Skin epidermis (tissue), 12 donors: ENCODE measurements around the gene MFSD2A.

Source experiments
- H3K27ac ChIP-seq, 21 experiments: fragments of 200-600 bp; sonication (generic) in 11 of 21; one replicate each; pipeline ENCODE4 v1.5.0; 2020; ENCODE audit warnings: mild to moderate bottlenecking in 3 of 21, inconsistent platforms in 2 of 21, moderate library complexity in 2 of 21
- H3K4me3 ChIP-seq, 7 experiments: fragments of 200-600 bp; sonication (generic) in 2 of 7; one replicate each; pipeline ENCODE4 v1.5.0; 2020; ENCODE audit warnings: inconsistent platforms in 2 of 7, mild to moderate bottlenecking in 2 of 7, moderate library complexity in 1 of 7

MFSD2A gene

DNA sequence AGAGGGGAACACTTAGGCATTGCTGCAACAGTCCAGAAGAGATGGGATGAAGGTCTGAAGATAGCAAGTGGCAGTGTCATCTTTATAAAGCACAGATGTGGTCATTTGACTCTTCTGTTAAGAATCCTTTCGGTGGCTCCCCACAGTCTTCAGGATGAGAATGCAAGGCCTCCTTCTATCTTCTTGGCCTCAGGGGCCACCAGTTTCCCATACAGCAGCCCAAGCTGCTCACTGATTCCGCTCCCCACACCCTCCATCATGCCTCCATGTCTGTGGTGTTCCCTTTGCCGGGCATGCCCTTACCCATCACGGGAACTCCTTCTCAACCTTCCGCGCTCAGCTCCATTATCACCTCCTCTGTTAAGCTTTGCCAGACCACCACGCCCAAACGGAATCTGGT is 16.1 kb upstream of the MFSD2A start:
- H3K4me3 ChIP-seq = no peak overlapping the region
- no peak overlapping the region for H3K27ac ChIP-seq

DNA sequence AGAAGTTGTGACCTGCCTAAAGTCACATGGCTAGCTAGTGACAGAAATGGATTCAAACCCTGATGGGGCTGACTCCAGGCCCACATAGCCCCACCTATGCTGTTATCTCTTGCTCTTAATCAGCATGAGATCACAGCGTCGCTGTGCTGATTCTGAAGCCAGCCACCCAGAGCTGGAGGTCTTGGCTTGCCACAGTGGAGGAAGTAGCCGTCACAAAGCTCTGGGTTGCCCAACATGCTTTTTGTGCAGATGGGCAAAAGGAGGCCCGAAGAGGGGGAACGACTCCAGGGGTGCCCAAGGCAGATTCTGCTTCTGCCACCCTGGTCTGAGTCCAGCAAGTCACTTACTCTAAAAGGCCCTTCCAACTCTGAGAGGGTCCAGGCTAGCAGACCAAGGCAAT is 14.7 kb upstream of the MFSD2A start:
- H3K27ac ChIP-seq = peak overlapping the region in 10 of 21 experiments; percentile 1 to 78 (median 57)
- no peak overlapping the region for H3K4me3 ChIP-seq

DNA sequence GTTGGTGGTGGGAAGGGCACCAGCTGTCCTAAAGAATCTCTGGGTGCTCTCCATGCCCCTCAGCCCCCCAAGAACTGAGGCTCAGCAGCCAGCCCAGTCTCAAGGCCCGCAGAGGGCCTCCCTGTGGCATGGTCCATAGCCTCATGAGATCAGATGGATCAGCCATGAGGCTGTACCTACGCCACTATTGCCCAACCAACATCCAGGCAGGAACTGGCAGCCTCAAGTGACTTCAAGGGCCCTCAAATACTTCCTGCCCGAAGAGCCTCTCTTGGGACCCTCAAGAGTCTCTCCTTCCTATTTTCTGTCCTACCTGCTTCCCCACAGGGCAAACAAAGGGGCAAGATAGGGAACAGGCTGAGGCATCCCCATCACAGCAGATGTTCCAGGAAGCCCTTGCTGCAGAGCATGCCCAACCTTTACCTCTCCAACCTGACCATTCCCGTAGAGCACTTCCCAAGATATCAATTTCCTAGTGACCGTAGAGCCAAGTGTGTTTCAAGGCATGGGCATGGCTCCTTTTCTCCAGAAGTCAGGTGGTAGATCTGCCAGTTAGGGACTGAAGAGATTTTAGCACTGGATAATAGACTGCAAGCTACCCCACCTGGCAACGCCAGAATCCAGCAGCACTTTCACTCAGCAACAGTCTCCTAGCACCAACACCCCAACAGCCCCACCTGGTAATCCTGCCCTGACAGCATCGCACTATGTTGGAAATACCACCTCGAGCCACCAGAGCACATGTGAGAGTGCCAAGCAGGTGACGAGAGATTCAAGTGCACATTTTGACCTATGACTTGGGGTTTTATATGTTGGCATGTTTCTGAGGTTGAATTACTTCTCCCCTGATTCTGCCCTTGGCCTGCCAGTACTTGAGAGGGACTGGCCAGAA is 13.7 kb upstream of the MFSD2A start:
- peak overlapping the region in 10 of 21 experiments; percentile 1 to 78 (median 57) for H3K27ac ChIP-seq
- no peak overlapping the region for H3K4me3 ChIP-seq

DNA sequence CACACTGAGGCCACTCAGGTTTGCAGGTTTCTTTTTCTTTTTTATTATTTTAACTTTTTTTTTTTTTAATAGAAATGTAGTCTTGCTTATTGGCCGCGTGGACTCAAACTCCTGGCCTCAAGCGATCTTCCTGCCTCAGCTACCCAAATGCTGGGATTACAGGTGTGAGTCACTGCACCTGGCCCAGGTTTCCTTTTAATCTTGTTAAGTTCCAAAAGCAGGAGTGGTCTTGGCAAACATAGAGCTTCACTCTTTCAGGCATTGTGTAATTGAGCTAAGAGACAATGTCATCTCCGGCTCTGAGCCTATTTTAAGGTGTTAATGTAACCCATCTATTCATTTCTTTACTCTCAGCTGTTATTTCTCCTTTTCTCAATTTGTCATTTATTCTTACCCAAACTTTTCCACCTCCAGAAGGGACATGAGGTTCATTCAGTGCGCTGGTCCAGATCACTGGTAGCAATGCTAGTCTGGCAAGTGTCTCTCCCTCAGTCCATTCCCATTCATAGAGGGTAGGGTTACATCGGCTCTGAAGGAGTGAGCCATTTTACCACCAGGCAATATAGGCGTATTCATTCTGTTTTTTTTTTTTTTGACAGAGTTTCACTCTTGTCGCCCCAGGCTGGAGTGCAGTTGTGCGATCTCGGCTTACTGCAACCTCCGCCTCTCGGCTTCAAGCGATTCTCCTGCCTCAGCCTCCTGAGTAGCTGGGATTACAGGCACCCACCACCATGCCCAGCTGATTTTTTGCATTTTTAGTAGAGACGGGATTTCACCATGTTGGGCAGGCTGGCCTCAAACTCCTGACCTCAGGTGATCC is 11.3 kb upstream of the MFSD2A start:
- no peak overlapping the region for H3K4me3 ChIP-seq
- peak overlapping the region in 5 of 21 experiments; percentile 5 to 42 (median 25) for H3K27ac ChIP-seq

DNA sequence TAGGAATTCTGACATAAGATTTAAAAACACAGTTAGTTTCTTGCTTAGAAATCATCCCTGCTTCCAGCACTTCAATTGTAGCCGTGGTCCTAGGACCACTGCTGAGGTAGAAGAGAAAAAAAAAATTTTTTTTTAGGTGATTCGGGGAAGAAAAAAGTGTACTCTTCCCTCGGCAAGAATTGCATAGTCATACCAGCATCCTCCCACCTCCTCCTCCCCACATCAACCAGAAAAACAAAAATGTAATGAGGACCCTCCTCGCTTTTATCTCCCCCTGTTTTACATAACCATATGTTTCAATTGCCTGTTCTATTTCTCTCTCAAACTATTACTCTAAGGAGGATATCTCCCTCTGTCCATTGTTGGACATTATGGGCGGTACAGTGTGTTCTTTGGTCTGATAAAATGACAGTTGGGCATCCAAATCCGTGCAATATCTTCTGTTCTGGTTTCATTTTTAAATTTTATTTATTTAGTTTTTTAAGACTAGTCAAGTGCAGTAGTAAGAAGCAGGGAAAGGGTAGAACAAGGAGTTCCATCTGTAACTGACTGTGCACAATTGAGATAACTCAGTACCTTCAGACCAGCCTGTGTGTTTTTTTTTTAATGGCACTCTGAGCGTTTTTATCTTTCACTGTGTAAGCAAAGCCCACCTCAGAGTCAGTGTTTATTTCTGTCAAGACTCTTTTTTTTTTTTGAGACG is 10.4 kb upstream of the MFSD2A start:
- no peak overlapping the region for H3K4me3 ChIP-seq
- H3K27ac ChIP-seq = no peak overlapping the region

DNA sequence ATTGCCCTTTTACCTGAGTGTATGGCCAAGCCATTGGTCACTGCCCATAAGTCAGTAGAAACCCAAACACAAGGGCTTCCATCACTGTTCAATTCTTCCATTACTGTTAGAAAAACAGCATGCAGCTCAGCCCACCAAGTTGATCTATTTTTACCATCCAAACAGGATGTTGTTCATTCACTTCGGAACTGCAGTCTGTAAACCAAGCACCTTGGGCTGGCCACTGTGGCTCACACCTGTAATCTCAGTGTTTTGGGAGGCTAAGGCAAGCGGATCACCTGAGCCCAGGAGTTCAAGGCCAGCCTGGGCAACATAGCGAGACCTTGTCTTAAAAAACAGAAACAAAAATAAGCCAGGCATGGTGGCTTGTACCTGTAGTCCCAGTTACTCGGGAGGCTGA is 8.7 kb upstream of the MFSD2A start:
- Histone ChIP-seq H3K27ac (no peak overlapping the region), H3K4me3 (no peak overlapping the region)

DNA sequence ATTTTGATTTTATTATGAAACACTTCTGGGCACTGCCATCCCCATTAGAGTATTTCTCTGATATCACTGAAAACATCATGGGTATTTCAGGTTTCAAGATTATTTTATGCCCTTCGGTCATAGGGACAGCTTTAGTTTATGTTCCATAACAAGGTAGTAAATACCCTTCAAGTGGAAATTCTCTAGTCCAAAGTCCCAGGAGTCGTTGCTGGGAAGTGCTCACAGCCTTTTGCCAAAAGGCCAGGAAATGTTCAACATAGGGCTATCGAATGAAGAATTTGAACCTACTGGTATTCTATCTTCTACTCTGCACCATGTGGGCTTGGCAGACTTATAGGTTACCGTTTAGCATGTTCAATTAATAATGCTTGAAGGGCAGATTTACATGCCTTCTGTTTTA is 7.7 kb upstream of the MFSD2A start:
- Histone ChIP-seq H3K27ac (no peak overlapping the region), H3K4me3 (no peak overlapping the region)

DNA sequence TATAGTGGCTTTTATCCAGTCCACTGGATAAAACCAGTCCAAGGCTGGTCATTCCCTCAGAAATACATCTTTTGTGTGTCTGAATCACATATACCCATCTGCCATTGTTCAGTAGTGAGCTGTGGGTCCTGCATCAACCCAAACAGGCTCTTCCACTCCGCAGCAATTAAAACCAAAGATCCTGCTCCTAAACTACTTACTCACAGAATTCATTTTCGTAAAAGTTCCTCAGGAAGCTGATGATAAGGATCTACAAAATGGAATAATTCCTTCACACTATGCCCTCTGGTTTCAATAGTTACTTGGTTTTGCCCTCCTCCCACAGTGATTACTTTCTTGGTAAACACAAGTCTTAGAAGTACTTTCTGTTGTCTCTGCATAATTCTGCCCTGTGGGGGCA is 5.1 kb upstream of the MFSD2A start:
- no peak overlapping the region for H3K27ac ChIP-seq

DNA sequence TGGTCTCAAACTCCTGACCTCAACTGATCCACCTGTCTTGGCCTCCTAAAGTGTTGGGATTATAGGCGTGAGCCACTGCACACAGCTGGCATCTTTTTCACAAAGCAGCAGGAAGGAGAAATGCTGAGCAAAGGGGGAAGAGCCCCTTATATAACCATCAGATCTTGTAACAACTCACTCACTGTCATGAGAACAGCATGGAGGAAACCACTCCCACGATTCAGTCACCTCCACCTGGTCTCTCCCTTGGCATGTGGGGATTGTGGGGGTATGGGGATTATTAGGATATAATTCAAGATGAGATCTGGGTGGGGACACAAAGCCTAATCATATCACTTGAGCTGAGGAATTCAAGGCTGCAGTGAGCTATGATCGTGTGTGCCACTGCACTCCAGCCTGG is 3.0 kb upstream of the MFSD2A start:
- Histone ChIP-seq H3K27ac (no peak overlapping the region), H3K4me3 (no peak overlapping the region)

More for the DNA sequence above, 5.1 kb upstream of the MFSD2A start:
- no peak overlapping the region for H3K4me3 ChIP-seq

DNA sequence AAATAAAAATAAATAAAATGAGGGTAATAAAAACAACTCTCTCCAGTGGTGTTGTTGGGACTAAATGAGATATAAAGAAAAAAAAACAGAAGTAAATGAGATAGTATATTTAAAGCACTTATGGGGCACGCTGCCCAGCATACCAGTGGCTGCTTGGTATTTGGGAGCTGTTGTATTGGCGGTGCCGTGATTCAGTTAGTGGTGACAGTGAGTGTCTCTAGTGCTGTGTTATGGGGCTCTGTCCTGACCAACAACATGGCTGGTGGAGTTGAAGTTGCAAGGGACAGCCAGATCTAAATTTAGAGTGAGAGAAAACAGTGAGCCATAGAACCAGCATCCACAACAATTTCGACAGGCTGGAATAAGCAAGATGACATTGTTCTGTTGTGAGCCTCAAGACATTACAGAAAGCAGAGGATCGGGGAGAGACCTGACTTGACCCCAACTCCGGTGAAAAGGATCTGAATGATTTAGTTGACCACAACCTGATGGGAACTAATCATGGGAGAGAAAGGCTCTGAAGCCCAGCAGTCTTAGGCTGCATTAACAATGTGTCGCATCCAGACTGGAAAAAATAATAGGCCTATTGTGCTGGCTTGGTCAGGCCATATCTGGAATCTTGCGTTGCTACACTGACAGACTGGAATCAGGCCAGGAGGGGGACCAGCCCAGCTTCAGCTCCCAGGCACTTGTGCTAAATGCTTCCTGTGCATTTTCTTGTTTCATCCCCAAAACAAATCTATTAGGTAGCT is 2.4 kb upstream of the MFSD2A start:
- no peak overlapping the region for H3K27ac ChIP-seq
- H3K4me3 ChIP-seq = no peak overlapping the region

DNA sequence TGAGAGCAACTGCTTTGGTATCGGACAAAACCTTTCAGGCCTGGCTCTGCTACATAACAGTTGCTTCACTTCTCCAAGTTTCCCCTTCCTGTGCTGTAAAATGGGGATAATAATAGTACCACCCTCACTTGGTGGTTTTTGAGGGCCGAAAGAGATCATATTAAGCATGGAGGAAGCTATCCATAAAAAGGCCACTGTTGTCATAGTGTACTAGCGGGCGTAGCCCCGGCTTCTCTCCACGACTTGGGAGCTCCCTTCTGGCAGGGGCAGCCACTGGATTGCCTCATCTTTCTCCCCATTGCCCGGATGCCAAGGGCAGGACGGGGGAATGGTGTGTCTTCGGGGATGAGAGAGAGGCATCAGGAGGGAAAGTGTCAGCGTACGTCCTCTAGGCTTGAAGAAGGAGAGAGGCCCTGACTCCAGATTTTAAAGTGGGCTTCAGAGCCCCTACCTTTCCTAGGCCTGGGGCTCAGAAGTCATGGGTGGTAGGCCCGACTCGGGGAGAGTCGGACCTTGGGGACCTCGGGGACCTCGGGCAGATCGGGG is 548 bp upstream of the MFSD2A start:
- peak overlapping the region in 13 of 21 experiments; percentile 1 to 90 (median 71) for H3K27ac ChIP-seq
- peak overlapping the region; percentile 45 to 75 (median 67) for H3K4me3 ChIP-seq

DNA sequence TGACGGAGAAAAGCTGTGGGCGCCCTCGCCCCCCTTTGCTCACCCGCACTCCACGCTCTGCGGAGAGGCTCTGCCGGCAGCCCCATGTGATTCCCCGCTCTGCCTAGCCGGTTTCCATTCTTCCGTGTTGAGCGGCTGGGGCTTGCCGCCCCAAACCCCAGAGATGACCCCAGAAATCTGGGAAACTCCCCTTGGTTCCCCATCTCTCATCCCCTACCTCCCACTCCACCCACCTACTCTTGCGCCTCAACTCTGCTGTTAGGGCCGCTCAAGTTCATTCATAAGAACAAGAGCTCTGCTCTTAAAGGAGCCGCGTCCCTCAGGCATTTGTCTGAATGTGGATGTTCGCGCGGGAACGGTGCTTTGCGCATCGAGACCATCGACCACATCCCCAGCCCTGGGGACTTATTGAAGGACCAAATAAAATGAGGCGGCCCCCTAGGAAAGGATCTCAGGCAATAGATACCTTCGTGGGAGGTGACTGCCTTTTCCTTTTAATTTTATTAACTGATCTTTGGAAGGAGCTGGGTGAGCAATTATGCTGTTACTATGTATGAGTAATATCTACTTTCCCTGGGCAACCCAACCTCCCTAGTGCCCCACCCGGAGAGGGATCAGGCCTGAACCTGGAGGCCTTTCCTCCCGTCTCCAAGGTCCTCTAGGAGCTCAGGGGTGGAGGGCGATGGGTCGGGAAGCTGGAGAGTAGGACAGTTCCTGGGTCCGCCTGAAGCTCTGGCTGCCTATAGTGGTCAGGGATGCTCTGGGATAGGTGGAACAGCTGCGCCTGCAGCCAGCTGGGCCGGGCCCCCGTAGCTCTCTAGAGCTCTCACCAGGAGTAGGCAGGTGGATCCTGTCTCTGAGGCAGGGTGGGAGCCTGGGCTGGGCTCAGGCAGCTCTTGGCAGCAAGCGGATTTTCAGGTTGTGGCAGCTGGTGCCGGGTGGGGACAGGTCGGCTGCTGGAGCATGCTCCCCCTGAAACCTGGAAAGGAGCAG is 898 bp downstream of the MFSD2A start:
- Histone ChIP-seq H3K4me3 (peak overlapping the region; percentile 45 to 75 (median 67)), H3K27ac (peak overlapping the region; percentile 14 to 90 (median 78))

DNA sequence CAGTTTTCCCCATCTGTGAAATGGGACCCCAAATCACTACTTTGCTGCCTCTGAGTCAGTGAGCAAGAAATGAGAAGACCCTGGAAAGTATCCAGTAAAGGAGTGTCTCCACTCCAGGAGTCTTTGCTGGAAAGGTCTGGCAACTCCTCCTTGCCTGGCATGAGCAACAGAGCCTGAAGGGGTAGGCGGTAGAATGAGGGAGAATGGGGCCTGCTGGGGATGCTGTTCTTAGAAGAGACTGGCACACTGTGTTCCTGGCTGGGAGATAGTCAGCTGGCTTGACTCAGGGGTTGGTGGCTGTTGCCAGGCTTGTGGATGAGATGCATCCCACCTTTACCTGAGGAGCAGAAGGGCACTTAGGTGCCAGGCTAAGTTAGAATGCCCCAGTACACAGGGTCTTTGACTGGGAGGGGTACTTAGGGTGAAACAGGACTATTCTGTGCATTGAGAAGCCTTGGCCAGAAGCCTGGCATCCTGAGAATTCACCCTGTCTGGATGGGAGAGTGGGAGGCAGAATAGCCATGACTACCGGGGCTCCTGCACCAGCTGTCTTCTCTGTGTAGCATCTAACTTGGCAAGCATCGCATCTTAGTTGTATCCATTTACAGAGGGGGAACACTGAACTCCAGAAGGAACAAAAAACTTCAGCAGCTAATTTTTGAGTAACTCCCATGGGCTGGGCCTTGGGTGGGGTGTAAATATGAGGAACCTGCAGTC is 2.5 kb downstream of the MFSD2A start:
- Histone ChIP-seq H3K4me3 (peak overlapping the region in 3 of 7 experiments; percentile 1 to 75 (median 71)), H3K27ac (peak overlapping the region in 2 of 21 experiments; percentile 85 to 90)

DNA sequence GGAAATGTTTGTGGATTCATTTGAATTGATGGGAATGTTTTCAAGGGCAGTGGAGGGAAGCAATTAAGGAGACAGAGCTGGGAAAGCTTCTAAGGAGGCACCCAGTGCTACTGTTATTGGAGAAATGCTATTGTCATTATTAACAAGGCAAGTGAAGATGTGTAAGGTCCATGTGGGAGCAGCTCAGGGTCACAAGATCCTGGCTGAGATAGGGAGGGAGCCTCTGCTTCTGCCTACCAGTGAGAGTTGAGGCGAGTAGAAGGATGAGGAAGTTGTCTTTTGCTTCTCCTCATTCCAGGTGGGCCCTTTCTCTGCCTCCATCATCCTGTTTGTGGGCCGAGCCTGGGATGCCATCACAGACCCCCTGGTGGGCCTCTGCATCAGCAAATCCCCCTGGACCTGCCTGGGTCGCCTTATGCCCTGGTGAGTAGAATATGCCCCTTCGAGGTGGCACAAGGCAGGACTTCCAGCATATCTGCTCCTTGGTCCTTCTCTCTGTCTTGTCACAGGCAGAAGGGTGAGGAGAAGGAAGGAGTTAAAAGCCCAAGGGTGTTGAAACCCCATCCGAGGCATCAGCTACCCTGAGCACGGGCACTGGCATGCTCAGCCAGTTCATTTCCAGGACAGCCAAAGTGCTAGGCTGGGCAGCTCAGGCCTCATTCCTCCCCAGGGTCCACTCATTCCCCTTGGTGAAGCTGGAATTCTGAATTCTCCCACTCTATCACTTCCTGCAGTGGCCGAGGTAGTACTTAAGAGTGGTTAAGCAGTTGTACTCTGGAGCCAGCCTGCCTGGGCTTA is 3.7 kb downstream of the MFSD2A start:
- Histone ChIP-seq H3K27ac (no peak overlapping the region), H3K4me3 (no peak overlapping the region)

DNA sequence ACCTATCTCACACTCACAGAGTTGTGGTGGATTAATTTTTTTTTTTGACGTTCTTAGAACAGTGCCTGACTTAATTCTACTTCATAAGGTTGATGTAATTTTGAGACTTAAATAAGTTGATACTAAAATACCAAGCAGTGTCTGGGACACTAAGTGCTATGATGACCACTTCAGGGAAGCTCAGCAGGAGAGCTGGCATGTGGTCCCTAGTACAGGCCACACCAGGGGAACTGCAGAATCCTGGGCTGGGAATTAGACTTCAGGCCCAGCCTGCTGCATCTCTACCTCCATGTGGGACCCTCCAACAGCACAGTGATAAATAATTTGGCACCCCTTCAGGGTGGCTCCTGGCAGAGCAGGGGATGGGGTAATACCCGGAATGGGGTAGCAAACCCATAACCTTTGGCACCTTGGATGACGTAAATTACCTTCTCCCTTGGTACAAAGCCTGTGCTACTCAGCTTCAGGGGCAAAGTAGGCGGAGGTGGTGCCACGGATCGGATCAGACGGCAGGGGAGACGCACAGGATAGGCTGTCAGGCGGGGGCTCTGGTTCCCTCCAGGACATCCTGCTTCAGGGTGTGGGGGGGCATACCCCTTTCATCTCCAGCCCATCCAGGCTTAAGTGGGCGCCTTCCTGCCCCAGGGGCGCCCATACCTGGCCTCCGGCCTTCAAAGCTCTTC is 4.8 kb downstream of the MFSD2A start:
- no peak overlapping the region for H3K4me3 ChIP-seq
- H3K27ac ChIP-seq = peak overlapping the region in 17 of 21 experiments; percentile 34 to 81 (median 62)

DNA sequence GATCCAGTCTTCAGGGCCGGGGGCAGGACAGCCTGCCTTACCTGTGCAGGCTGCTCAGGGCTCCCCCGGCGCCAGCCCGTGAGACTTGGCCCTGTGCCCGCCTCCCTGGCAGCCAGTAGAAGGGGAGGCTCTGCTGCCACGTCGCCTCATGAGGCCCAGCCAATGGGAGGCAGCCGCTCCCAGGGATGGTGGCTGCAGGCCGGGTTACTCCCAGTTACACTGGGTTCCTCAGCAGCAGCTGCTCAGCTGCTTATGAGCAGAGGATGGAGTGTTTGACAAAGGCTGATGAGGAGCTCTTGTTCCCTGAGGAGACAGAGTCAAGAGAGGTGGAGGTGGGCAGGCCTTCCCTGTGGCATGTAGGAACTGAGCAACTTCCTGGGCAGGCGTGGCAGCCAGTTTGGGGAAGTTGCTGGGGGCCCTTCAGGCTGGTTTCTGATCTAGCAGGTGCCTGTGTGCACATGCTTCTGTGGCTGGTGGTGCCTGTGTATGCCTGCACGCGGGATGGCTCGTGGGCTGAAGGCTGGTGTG is 5.5 kb downstream of the MFSD2A start:
- Histone ChIP-seq H3K27ac (peak overlapping the region in 17 of 21 experiments; percentile 34 to 81 (median 62)), H3K4me3 (no peak overlapping the region)
